GM06990 (cell line): Measurements from ENCODE around the gene SPHK2.
"Not testable (repeated sequence)": the region's sequence is repeated elsewhere in the genome, so short reads cannot be mapped to it uniquely, and the experiment has no call there.

Experiments used
- DNase-seq: peaks from one replicate; pipeline ENCODE4 v3.0.0-alpha.2; 2011; ENCODE audit not compliant: insufficient read length; ENCODE audit errors: extremely low read depth
- H3K27me3 ChIP-seq: replicated peaks from 2 replicates; pipeline ENCODE4 v1.6.0; 2011; ENCODE audit warnings: low read length; ENCODE audit not compliant: control insufficient read depth, insufficient read depth
- H3K36me3 ChIP-seq: 2 replicates; pipeline ENCODE4 v1.5.1; 2011; ENCODE audit warnings: low read length; ENCODE audit not compliant: control insufficient read depth, insufficient read depth
- H3K4me3 ChIP-seq: replicated peaks from 2 replicates; pipeline ENCODE4 v1.5.1; 2011; ENCODE audit warnings: low read depth, mild to moderate bottlenecking, control low read depth, low read length
- CTCF ChIP-seq: IDR thresholded peaks from 2 replicates; pipeline ENCODE4 v1.5.1; 2011; ENCODE audit warnings: low read length, control low read depth, mild to moderate bottlenecking, inconsistent platforms; ENCODE audit not compliant: insufficient read depth, poor library complexity, severe bottlenecking

The SPHK2 gene

GRCh38 chr19:48618916-48619691 is at the start of gene SPHK2, which contains the start of gene RPL18:
Gene SPHK2, plus strand, starts transcription at chr19:48619506. Its CDS starts 1,009 bp downstream, at chr19:48620515.
Gene RPL18, minus strand, starts transcription at chr19:48619178. Its CDS starts 35 bp downstream, at chr19:48619143.
- no peaks in the 10 kb centered on the region for H3K27me3 ChIP-seq
- peak; percentile 8 for TF ChIP-seq CTCF
- peak; percentile 100 for DNase-seq
- peak within 1 kb of the TSS; percentile 77 for H3K4me3 ChIP-seq
- H3K36me3 ChIP-seq = peaks cover 33% of the 10 kb centered on the region

GRCh38 chr19:48569814-48570213 is 49.5 kb upstream of the SPHK2 start:
- peaks cover 3% of the 10 kb centered on the region; the same call in 1 of the 2 replicates for H3K27me3 ChIP-seq

DNA sequence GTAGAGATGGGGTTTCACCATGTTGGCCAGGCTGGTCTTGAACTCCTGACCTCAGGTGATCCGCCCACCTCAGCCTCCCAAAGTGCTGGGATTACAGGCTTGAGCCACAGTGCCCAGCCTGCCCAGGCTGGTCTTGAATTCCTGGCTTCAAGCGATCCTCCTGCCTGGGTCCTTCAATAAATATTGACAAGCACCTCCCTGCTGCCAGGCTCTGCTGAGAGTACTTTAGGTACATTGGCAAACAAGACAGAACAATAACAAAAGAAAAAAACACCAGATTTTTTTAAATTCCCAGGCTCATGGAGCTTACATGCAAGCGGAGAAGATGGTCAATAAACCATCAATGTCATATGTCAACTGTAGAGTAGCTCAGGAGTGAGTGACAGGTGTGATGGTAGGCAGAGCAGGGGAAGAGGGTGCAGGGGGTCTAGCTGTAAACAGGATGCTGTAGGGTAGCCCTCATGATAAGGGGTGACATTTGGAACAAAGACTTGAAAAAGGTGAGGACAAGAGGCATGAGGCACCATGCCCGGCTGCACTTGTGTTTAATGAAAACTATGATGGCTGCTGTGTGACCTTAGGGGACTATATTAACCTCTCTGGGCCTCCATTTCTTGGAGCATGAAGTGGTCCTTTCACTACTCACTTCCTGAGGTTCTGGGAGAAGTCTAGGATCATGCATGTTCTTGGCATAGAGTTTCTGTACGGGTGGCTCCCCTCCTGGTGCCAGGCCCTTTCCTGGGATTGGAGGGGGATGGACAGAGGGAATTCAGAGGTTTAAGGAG is 47.7 kb upstream of the SPHK2 start:
- Histone ChIP-seq H3K4me3 (no peak overlapping the region), H3K27me3 (peaks cover 3% of the 10 kb centered on the region; the same call in 1 of the 2 replicates), H3K36me3 (no peaks in the 10 kb centered on the region)
- no peak for TF ChIP-seq CTCF
- no peak for DNase-seq

More at GRCh38 chr19:48569814-48570213, 49.5 kb upstream of the SPHK2 start:
- no peak for DNase-seq
- no peak for TF ChIP-seq CTCF
- Histone ChIP-seq H3K36me3 (no peaks in the 10 kb centered on the region), H3K4me3 (no peak overlapping the region)

GRCh38 chr19:48573163-48573505 is 46.2 kb upstream of the SPHK2 start:
- DNase-seq = no peak
- no peak for TF ChIP-seq CTCF
- H3K4me3 ChIP-seq = no peak overlapping the region
- no peaks in the 10 kb centered on the region for H3K36me3 ChIP-seq
- peaks cover 1% of the 10 kb centered on the region; the same call in 1 of the 2 replicates for H3K27me3 ChIP-seq

- DNase-seq = no peak
- H3K36me3 ChIP-seq = no peaks in the 10 kb centered on the region
- no peaks in the 10 kb centered on the region for H3K27me3 ChIP-seq
- no peak for TF ChIP-seq CTCF
- H3K4me3 ChIP-seq = no peak overlapping the region
Observed at GRCh38 chr19:48575931-48576622, 43.2 kb upstream of the SPHK2 start.

GRCh38 chr19:48577908-48578307 is 41.4 kb upstream of the SPHK2 start:
- H3K27me3 ChIP-seq, H3K4me3 ChIP-seq, H3K36me3 ChIP-seq, DNase-seq: not testable (repeated sequence)
